GM12864 (cell line): Measurements from ENCODE around the gene TMEM72.

Source experiments
- DNase-seq: peaks from one replicate; pipeline ENCODE4 v3.0.0-alpha.2; 2011; ENCODE audit warnings: low read depth
- H3K4me3 ChIP-seq: 2 replicates; pipeline ENCODE4 v1.5.1; 2011; ENCODE audit warnings: mild to moderate bottlenecking, low read depth, low read length, control low read depth
- CTCF ChIP-seq: IDR thresholded peaks from 2 replicates; pipeline ENCODE4 v1.5.1; 2011; ENCODE audit warnings: low read depth, mild to moderate bottlenecking, moderate library complexity, low read length, control low read depth, inconsistent platforms; ENCODE audit errors: missing control alignments

TMEM72 gene

GRCh38 chr10:44922796-44923545 lies 11.8 kb downstream of the TMEM72 start:
- no peak overlapping the region for H3K4me3 ChIP-seq
- no peak for TF ChIP-seq CTCF
- DNase-seq = no peak

GRCh38 chr10:44923611-44924010 lies 12.5 kb downstream of the TMEM72 start:
- no peak for TF ChIP-seq CTCF
- H3K4me3 ChIP-seq = no peak overlapping the region
- no peak for DNase-seq

- no peak for TF ChIP-seq CTCF
- H3K4me3 ChIP-seq = no peak overlapping the region
- no peak for DNase-seq
Observed at GRCh38 chr10:44924261-44925040, 13.3 kb downstream of the TMEM72 start.

- DNase-seq = no peak
- TF ChIP-seq CTCF = peak; percentile 23
- H3K4me3 ChIP-seq = no peak overlapping the region
Observed at GRCh38 chr10:44925224-44925623, 14.1 kb downstream of the TMEM72 start.

- no peak for DNase-seq
Observed at GRCh38 chr10:44925811-44926750, 14.9 kb downstream of the TMEM72 start.

More at GRCh38 chr10:44925811-44926750, 14.9 kb downstream of the TMEM72 start:
- no peak for TF ChIP-seq CTCF
- no peak overlapping the region for H3K4me3 ChIP-seq
